K562 (cell line): ENCODE measurements around the gene RETREG1. TPM values are rescaled to one million over a fixed set of nuclear protein-coding genes. Genes with fewer than 3 reads are reported as not detected.

ENCODE experiments used
- ATAC-seq: fragments of 200-7000 bp; cut with Tn5 transposase; 3 replicates; pipeline ENCODE4 v1.9.1; 2020; ENCODE audit warnings: moderate library complexity
- BruUV-seq: library from RNA; stranded (reverse); fragments of 400-500 nt; replicated peaks from 2 replicates; lab custom pipeline; 2021; lab: Mats Ljungman, UMichigan
- CTCF ChIA-PET: fragments of 300-600 bp; formaldehyde crosslinking; extraction: SDS; loops from one replicate; lab custom pipeline; 2021; ENCODE audit warnings: low intra/inter-chr PET ratio; lab: Yijun Ruan, JAX
- POLR2A ChIA-PET: fragments of 300-600, 350-650 bp; sonication (Branson Sonifier 250); formaldehyde crosslinking; extraction: SDS; loops from one replicate; lab custom pipeline; 2021; ENCODE audit warnings: antibody characterized with exemption, inconsistent platforms; lab: Yijun Ruan, JAX
- DNase-seq, 4 experiments: peaks; one replicate each; pipeline versions ENCODE4 v3.0.0 to v3.0.0-alpha.2; 2011 to 2018; ENCODE audit warnings: low spot score in 3 of 4, mixed read lengths in 3 of 4; ENCODE audit errors: extremely low read depth in 1 of 4
- FAIRE-seq: peaks from 2 replicates; lab custom pipeline; 2011; peaks lifted over from hg19 to GRCh38; lab: Jason Lieb, UNC
- H2AFZ ChIP-seq: 2 replicates; pipeline ENCODE4 v1.6.0; 2011; ENCODE audit warnings: low read depth, low read length, control low read depth, inconsistent platforms
- H3K27ac ChIP-seq: fragments of 200-600 bp; 3 replicates; pipeline ENCODE4 v1.8.0; 2011; ENCODE audit warnings: low read depth, mild to moderate bottlenecking, control low read depth, inconsistent platforms, low read length, moderate library complexity, mixed read lengths; ENCODE audit errors: extremely low read depth
- H3K27me3 ChIP-seq, 2 experiments: fragments of 300-600 bp in 1 of 2; 2 replicates in 1 of 2; 3 replicates in 1 of 2; pipeline versions ENCODE4 v1.6.0 to v1.8.0; 2011; ENCODE audit warnings: inconsistent platforms in 2 of 2, low read length in 2 of 2, mild to moderate bottlenecking in 1 of 2, mixed read lengths in 1 of 2, moderate library complexity in 1 of 2; ENCODE audit not compliant: control insufficient read depth in 2 of 2, insufficient read depth in 2 of 2
- H3K36me3 ChIP-seq: fragments of 300-600 bp; 3 replicates; pipeline ENCODE4 v1.8.0; 2011; ENCODE audit warnings: mild to moderate bottlenecking, low read length, inconsistent platforms; ENCODE audit not compliant: control insufficient read depth, insufficient read depth
- H3K4me1 ChIP-seq, 2 experiments: fragments of 200-600 bp in 1 of 2; replicated peaks in 1 of 2; 2 replicates in 1 of 2; 3 replicates in 1 of 2; pipeline versions ENCODE4 v1.5.1 to v1.8.0; 2011; ENCODE audit warnings: inconsistent platforms in 2 of 2, low read length in 2 of 2, mild to moderate bottlenecking in 1 of 2, mixed read lengths in 1 of 2, moderate library complexity in 1 of 2; ENCODE audit not compliant: control insufficient read depth in 2 of 2, insufficient read depth in 2 of 2
- H3K4me2 ChIP-seq: 2 replicates; pipeline ENCODE4 v1.6.1; 2011; ENCODE audit warnings: low read length, control low read depth, inconsistent platforms, mixed read lengths; ENCODE audit not compliant: insufficient read depth
- H3K4me3 ChIP-seq: fragments of 200-600 bp; sonication (generic), shearing (Covaris generic); 2 replicates; pipeline ENCODE4 v1.5.1; 2016; ENCODE audit warnings: control low read depth, inconsistent platforms
- H3K79me2 ChIP-seq: fragments of 200-600 bp; 3 replicates; pipeline ENCODE4 v1.8.0; 2011; ENCODE audit warnings: low read length, inconsistent platforms; ENCODE audit not compliant: control insufficient read depth, insufficient read depth
- H3K9ac ChIP-seq, 2 experiments: 2 replicates each; pipeline versions ENCODE4 v1.6.0 to v1.6.1; 2011; ENCODE audit warnings: low read depth in 2 of 2, low read length in 2 of 2, control low read depth in 1 of 2, inconsistent platforms in 1 of 2, mild to moderate bottlenecking in 1 of 2, mixed read lengths in 1 of 2; ENCODE audit not compliant: insufficient read depth in 1 of 2
- H3K9me1 ChIP-seq: one replicate; pipeline ENCODE4 v1.6.0; 2011; ENCODE audit warnings: inconsistent platforms, mild to moderate bottlenecking, low read length, moderate library complexity; ENCODE audit not compliant: control insufficient read depth, insufficient read depth
- H3K9me3 ChIP-seq: replicated peaks from 2 replicates; pipeline ENCODE4 v1.5.1; 2011; ENCODE audit warnings: low read depth, low read length, inconsistent platforms; ENCODE audit not compliant: control insufficient read depth, insufficient read depth
- H4K20me1 ChIP-seq: replicated peaks from 2 replicates; pipeline ENCODE4 v1.6.1; 2011; ENCODE audit warnings: low read length, inconsistent platforms, mixed read lengths; ENCODE audit not compliant: control insufficient read depth, insufficient read depth
- CBFA2T3 ChIP-seq: fragments of 450-650 bp; IDR thresholded peaks from 2 replicates; pipeline ENCODE4 v1.6.1; 2017
- PML ChIP-seq: IDR thresholded peaks from 2 replicates; pipeline ENCODE4 v1.6.1; 2012; ENCODE audit warnings: low read length, inconsistent platforms
- ZFP1 ChIP-seq: fragments of 450-650 bp; formaldehyde crosslinking; IDR thresholded peaks from 2 replicates; pipeline ENCODE4 v1.4.0; 2020; ENCODE audit warnings: mild to moderate bottlenecking, mixed read lengths
- WGBS: fragments of 100-300 bp; shearing (Covaris generic); methylation state at CpG from one replicate; pipeline ENCODE4 v1.1.6; 2016; ENCODE audit warnings: low coverage, mixed read lengths; ENCODE audit not compliant: insufficient coverage; ENCODE audit errors: missing lambda C conversion rate; 5-methylcytosine and 5-hydroxymethylcytosine counted together
- in situ Hi-C: fragments of 300-500 bp; cut with MboI; formaldehyde crosslinking; loops from 4 replicates; pipeline ENCODE4 v1.15.0; 2018; ENCODE audit warnings: inconsistent platforms, mixed read lengths
- intact Hi-C: fragments of 100-400 bp; cut with micrococcal nuclease; formaldehyde crosslinking; loops from 2 replicates; pipeline ENCODE4 v1.14.2; 2022
- polyA plus RNA-seq, 8 experiments: library from polyadenylated mRNA; depleted of rRNA in 4 of 8; stranded (reverse) in 5 of 8; unstranded in 3 of 8; fragments of >200 nt; fragmentation: Nextera tagmentation in 2 of 8; fragmentation: Illumina TruSeq in 1 of 8; extraction: Ambion mirVana in 2 of 8; extraction: Trizol in 1 of 8; gene quantifications; 2 replicates each; pipeline versions ENCODE4 v1.2.1 to v1.2.3, GENCODE V29; 2011 to 2014; ENCODE audit warnings: inconsistent platforms in 1 of 8, missing spikeins in 1 of 8
- total RNA-seq, 7 experiments: library from RNA; depleted of rRNA in 6 of 7; stranded (reverse); fragments of >200 nt in 6 of 7; fragmentation: Illumina TruSeq in 2 of 7; extraction: Trizol in 2 of 7; gene quantifications; 2 replicates each; pipeline versions ENCODE4 v1.2.1 to v1.2.3, GENCODE V29; 2011 to 2021; ENCODE audit warnings: low replicate concordance in 1 of 7
- TF ChIP-seq, protein P1 (sequence below): fragments of 450-650 bp; IDR thresholded peaks from 2 replicates; pipeline ENCODE4 v1.6.1; 2016; ENCODE audit warnings: low read depth, mild to moderate bottlenecking, moderate library complexity
- TF ChIP-seq, protein P2 (sequence below): IDR thresholded peaks from 2 replicates; pipeline ENCODE4 v1.6.1; 2014; ENCODE audit warnings: antibody characterized with exemption
- TF ChIP-seq, protein P3 (sequence below), 2 experiments: fragments of 450-650 bp in 1 of 2; sonication (generic) in 1 of 2; formaldehyde crosslinking in 1 of 2; IDR thresholded peaks in 1 of 2; conservative IDR thresholded peaks in 1 of 2; 2 replicates each; pipeline versions ENCODE4 v1.6.1 to v1.8.1; 2016 to 2023; ENCODE audit warnings: mild to moderate bottlenecking in 2 of 2, moderate library complexity in 2 of 2, inconsistent platforms in 1 of 2, missing genetic modification reagents in 1 of 2

The RETREG1 gene
- total and polyA plus RNA-seq, 9 of the 15 experiments (the other 6 are each of a cell fraction or from before 2014, with no cell fraction given): 0.01 to 0.20 (median 0.08) TPM; not detected in 5

DNA sequence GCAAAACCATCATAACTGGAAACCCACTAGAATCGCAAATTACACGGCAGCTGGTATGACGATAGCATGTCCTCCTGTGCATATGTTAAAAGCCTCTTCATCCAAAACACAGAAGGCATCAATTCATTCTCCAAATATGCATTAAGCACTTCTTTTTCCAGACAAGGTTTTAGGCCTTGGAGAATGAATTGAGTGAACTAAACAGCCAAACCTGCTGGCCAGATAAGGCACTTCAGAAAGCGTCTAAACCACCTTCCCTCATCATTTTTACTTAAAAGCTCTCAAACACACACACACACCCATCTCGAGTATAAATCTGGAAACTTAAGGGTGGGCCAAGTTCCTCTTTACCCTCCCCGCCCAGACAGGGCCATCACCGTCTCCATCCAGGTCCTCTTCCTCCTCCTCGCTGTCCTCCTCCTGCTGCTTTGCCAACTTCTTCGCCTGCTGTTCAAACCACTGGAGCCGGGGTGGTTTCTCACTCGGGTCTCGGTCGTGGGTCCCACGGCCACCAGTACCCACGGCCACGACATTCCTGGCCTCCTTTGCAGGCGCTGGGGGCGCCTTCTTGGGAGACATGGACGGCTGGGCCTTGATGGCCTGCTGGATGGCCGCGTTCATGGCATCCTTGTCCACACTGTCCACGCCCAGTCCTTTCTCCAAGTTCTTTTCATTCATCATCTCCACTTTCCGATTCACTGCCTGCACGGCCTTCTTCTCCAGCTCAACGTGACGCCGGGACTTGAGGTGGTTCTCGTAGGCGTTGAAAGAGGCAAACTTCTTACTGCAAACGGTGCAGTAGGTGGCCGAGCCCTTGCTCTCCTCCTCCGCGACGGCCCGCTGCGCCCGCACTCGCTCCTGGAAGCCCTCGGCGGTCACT lies 151.9 kb downstream of the RETREG1 start (continued):
- TF ChIP-seq, protein P1, sequence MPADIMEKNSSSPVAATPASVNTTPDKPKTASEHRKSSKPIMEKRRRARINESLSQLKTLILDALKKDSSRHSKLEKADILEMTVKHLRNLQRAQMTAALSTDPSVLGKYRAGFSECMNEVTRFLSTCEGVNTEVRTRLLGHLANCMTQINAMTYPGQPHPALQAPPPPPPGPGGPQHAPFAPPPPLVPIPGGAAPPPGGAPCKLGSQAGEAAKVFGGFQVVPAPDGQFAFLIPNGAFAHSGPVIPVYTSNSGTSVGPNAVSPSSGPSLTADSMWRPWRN: no peak
- TF ChIP-seq, protein P2, sequence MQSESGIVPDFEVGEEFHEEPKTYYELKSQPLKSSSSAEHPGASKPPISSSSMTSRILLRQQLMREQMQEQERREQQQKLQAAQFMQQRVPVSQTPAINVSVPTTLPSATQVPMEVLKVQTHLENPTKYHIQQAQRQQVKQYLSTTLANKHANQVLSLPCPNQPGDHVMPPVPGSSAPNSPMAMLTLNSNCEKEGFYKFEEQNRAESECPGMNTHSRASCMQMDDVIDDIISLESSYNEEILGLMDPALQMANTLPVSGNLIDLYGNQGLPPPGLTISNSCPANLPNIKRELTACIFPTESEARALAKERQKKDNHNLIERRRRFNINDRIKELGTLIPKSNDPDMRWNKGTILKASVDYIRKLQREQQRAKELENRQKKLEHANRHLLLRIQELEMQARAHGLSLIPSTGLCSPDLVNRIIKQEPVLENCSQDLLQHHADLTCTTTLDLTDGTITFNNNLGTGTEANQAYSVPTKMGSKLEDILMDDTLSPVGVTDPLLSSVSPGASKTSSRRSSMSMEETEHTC: no peak
- TF ChIP-seq CBFA2T3: no peak

DNA sequence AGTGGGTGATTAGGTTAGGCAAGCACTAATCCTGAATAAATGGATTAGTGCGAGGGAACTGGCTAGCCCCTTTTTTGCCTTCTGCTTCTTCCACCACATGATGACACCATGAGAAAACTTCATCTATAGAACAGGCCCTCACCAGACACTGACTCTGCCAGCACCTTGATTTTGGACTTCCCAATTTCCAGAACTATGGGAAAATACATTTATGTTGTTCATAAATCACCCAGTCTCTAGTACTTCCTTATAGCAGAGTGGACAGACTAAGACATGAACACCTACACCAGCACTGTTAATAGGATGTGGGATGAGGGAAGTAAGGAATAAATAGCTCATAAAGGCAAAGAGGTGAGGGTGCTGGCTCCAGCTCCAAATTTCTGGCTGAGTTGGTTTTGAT lies 152.6 kb downstream of the RETREG1 start:
- H3K9ac ChIP-seq: peak overlapping the region; percentile 88 to 98; a peak in 3 of 4 replicates
- intact Hi-C loops: loop anchor here (2.0 kb wide), 1 partner anchor 45 kb away; no protein-coding TSS in a partner anchor
- DNase-seq: no peak
- peak overlapping the region; percentile 84 for H3K4me3 ChIP-seq
- H4K20me1 ChIP-seq: peaks cover 9% of the 10 kb centered on the region; the same call in 1 of the 2 replicates
- H2AFZ ChIP-seq: no peak overlapping the region
- H3K4me1 ChIP-seq: peaks cover 13 to 18% of the 10 kb centered on the region in 2 experiments; a peak in 4 of 5 replicates
- no peak for ATAC-seq
- BruUV-seq: no TSS peak
- no peak overlapping the region; the same call in 1 of the 3 replicates for H3K27ac ChIP-seq
- in situ Hi-C loops: no loop called here
- no peaks in the 10 kb centered on the region for H3K9me3 ChIP-seq
- peaks cover 4% of the 10 kb centered on the region for H3K9me1 ChIP-seq
- ChIA-PET CTCF (no interaction called here), POLR2A (interaction anchor here (0.8 to 1.4 kb wide), 2 partner anchors 8 to 63 kb away, joined by 3 to 7 read pairs; no protein-coding TSS in a partner anchor)
- FAIRE-seq: no peak
- peaks cover 50% of the 10 kb centered on the region for H3K36me3 ChIP-seq
- TF ChIP-seq ZFP1 (CRISPR knock-in tag) (no peak), PML (no peak)
- TF ChIP-seq, protein P3, sequence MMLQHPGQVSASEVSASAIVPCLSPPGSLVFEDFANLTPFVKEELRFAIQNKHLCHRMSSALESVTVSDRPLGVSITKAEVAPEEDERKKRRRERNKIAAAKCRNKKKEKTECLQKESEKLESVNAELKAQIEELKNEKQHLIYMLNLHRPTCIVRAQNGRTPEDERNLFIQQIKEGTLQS (IDR thresholded peaks at IDR 0.05): no peak
- TF ChIP-seq, protein P3 (CRISPR knock-in tag; conservative IDR thresholded peaks at IDR 0.05): no peak
- H3K27me3 ChIP-seq: no peaks in the 10 kb centered on the region
- peaks cover 62% of the 10 kb centered on the region for H3K79me2 ChIP-seq
- H3K4me2 ChIP-seq: peak overlapping the region; percentile 91
- 33% methylated on average over 1 of the region's 1 CpG for WGBS
